HL-60/S4 (cell line): ENCODE measurements around the gene KIF3A.

Source experiments
- in situ Hi-C: fragments of 300-500 bp; cut with MboI; formaldehyde crosslinking; loops from 2 replicates; pipeline ENCODE4 v1.14.3; 2022; ENCODE audit warnings: low sequenced_read_pairs

Gene KIF3A

GRCh38 chr5:132736853-132737833, at the start of gene KIF3A:
Gene KIF3A, minus strand, starts transcription at chr5:132737546. Its CDS starts 127 bp downstream, at chr5:132737419.
- in situ Hi-C loops: no loop called here

GRCh38 chr5:132787076-132787475, 49.7 kb upstream of the KIF3A start:
- in situ Hi-C loops: no loop called here

GRCh38 chr5:132785864-132786263, 48.5 kb upstream of the KIF3A start:
- in situ Hi-C loops: no loop called here

- in situ Hi-C loops: no loop called here
Observed at GRCh38 chr5:132785365-132785764, 48.0 kb upstream of the KIF3A start.

- in situ Hi-C loops: no loop called here
Observed at GRCh38 chr5:132782101-132782500, 44.8 kb upstream of the KIF3A start.

- in situ Hi-C loops: no loop called here
Observed at GRCh38 chr5:132781029-132781428, 43.7 kb upstream of the KIF3A start.

- in situ Hi-C loops: no loop called here
Observed at GRCh38 chr5:132780577-132780976, 43.2 kb upstream of the KIF3A start.

GRCh38 chr5:132779961-132780360, 42.6 kb upstream of the KIF3A start:
- in situ Hi-C loops: no loop called here

- in situ Hi-C loops: no loop called here
Observed at GRCh38 chr5:132778856-132779255, 41.5 kb upstream of the KIF3A start.

GRCh38 chr5:132778129-132778528, 40.8 kb upstream of the KIF3A start:
- in situ Hi-C loops: no loop called here

- in situ Hi-C loops: no loop called here
Observed at GRCh38 chr5:132777209-132778069, 40.1 kb upstream of the KIF3A start, which contains the start of gene SEPTIN8. Gene SEPTIN8, minus strand, starts transcription at chr5:132777239. Its CDS starts 102 bp downstream, at chr5:132777137.

- in situ Hi-C loops: no loop called here
Observed at GRCh38 chr5:132776938-132777208, 39.5 kb upstream of the KIF3A start.

GRCh38 chr5:132776131-132776937, 39.0 kb upstream of the KIF3A start:
- in situ Hi-C loops: no loop called here

GRCh38 chr5:132775476-132775961, 38.2 kb upstream of the KIF3A start:
- in situ Hi-C loops: no loop called here

GRCh38 chr5:132774896-132775295, 37.5 kb upstream of the KIF3A start:
- in situ Hi-C loops: no loop called here

GRCh38 chr5:132774406-132774805, 37.1 kb upstream of the KIF3A start:
- in situ Hi-C loops: no loop called here

- in situ Hi-C loops: no loop called here
Observed at GRCh38 chr5:132773601-132774355, 36.4 kb upstream of the KIF3A start.

- in situ Hi-C loops: no loop called here
Observed at GRCh38 chr5:132773114-132773513, 35.8 kb upstream of the KIF3A start.

- in situ Hi-C loops: no loop called here
Observed at GRCh38 chr5:132772291-132773070, 35.1 kb upstream of the KIF3A start.
